ENCODE results near the gene KIAA0825.

DNA sequence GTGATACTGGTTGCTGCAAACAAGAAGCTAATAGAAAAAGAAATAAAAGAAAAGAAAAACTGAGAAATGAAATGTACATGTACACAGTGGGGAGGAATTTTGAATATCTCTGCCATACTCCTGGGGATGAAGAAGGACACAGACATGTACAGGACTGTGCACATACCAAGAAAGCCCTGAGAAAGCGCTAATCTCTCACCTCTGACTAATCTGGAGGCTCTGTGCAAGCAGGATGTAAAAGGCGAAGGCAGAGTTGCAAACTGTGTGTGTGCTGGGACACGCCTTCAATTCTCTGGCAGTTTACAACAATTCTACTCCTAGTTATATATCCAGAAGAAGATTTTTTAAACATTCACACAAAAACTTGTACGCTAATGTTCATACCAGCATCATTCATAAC is 211.4 kb downstream of the KIAA0825 start:
- TF ChIP-seq EP300 (IDR thresholded peaks at IDR 0.05), result no peak
- TF ChIP-seq, protein P1, sequence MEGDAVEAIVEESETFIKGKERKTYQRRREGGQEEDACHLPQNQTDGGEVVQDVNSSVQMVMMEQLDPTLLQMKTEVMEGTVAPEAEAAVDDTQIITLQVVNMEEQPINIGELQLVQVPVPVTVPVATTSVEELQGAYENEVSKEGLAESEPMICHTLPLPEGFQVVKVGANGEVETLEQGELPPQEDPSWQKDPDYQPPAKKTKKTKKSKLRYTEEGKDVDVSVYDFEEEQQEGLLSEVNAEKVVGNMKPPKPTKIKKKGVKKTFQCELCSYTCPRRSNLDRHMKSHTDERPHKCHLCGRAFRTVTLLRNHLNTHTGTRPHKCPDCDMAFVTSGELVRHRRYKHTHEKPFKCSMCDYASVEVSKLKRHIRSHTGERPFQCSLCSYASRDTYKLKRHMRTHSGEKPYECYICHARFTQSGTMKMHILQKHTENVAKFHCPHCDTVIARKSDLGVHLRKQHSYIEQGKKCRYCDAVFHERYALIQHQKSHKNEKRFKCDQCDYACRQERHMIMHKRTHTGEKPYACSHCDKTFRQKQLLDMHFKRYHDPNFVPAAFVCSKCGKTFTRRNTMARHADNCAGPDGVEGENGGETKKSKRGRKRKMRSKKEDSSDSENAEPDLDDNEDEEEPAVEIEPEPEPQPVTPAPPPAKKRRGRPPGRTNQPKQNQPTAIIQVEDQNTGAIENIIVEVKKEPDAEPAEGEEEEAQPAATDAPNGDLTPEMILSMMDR (IDR thresholded peaks at IDR 0.05), result no peak
